PC-9 (cell line): ENCODE data around the gene CDC42.

Experiments
- EZH2 ChIP-seq: fragments of 200-600 bp; sonication (generic); IDR thresholded peaks from 2 replicates; pipeline ENCODE4 v1.8.0; 2017; ENCODE audit warnings: antibody characterized with exemption, low read depth
- TF ChIP-seq, protein P1 (sequence below): fragments of 200-600 bp; sonication (generic); conservative IDR thresholded peaks from 2 replicates; pipeline ENCODE4 v1.6.1; 2017; ENCODE audit warnings: mixed run types, antibody characterized with exemption, mild to moderate bottlenecking, moderate library complexity

DNA sequence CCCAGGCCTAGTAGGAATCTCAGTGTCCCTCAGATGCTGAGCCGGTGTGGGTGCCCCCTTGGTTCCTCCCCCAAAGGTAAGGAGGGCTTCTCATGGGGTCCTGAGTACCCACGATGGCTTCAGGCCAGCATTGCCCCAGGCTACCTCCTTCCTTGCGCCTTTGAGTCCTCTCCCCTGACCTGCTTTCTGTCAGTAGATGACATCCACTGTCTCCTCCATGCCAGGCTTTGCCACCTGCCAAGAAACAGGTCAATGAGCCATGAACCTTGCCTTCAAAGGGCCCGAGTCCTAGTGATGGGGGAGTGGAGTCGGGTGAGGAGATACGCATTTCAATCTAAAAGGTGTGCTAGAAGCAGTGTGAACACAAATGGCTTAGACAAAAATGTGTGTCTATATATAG lies 74.7 kb downstream of the CDC42 start:
- TF ChIP-seq, protein P1, sequence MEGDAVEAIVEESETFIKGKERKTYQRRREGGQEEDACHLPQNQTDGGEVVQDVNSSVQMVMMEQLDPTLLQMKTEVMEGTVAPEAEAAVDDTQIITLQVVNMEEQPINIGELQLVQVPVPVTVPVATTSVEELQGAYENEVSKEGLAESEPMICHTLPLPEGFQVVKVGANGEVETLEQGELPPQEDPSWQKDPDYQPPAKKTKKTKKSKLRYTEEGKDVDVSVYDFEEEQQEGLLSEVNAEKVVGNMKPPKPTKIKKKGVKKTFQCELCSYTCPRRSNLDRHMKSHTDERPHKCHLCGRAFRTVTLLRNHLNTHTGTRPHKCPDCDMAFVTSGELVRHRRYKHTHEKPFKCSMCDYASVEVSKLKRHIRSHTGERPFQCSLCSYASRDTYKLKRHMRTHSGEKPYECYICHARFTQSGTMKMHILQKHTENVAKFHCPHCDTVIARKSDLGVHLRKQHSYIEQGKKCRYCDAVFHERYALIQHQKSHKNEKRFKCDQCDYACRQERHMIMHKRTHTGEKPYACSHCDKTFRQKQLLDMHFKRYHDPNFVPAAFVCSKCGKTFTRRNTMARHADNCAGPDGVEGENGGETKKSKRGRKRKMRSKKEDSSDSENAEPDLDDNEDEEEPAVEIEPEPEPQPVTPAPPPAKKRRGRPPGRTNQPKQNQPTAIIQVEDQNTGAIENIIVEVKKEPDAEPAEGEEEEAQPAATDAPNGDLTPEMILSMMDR: no peak
- no peak for TF ChIP-seq EZH2
